ENCODE measurements around the gene TLR9.

TLR9 gene

GRCh38 chr3:52205727-52206372, 19.6 kb downstream of the TLR9 start:
- 0 out of 2 replicates have a peak, but pooled peaks cover 13% of the 10 kb centered on the region for H3K4me1 ChIP-seq
- no peak overlapping the region for H3K4me3 ChIP-seq
- no peak for TF ChIP-seq Cebpa-rat (IDR thresholded peaks at IDR 0.05)
- H4K20me1 ChIP-seq, result no peaks in the 10 kb centered on the region
- H3K27ac ChIP-seq, result no peak overlapping the region
- peaks cover 100% of the 10 kb centered on the region for H3K36me3 ChIP-seq
- no peaks in the 10 kb centered on the region for H3K27me3 ChIP-seq
- no peak overlapping the region for H3K4me2 ChIP-seq
- no peak overlapping the region for H3K9ac ChIP-seq
- H3K9me3 ChIP-seq, result no peaks in the 10 kb centered on the region

GRCh38 chr3:52204337-52205073, 20.9 kb downstream of the TLR9 start:
- no peak overlapping the region for H3K27ac ChIP-seq
- H3K9ac ChIP-seq, result no peak overlapping the region

GRCh38 chr3:52203701-52204100, 21.7 kb downstream of the TLR9 start:
- Histone ChIP-seq H3K9ac (no peak overlapping the region), H3K36me3 (peaks cover 93% of the 10 kb centered on the region), H3K4me3 (no peak overlapping the region), H3K27me3 (no peaks in the 10 kb centered on the region), H3K4me2 (no peak overlapping the region), H4K20me1 (peaks cover 7% of the 10 kb centered on the region; the same call in 1 of the 2 replicates), H3K4me1 (peaks cover 26% of the 10 kb centered on the region), H3K27ac (no peak overlapping the region), H3K9me3 (no peaks in the 10 kb centered on the region)
- TF ChIP-seq Cebpa-rat (IDR thresholded peaks at IDR 0.05), result no peak

More at GRCh38 chr3:52204337-52205073, 20.9 kb downstream of the TLR9 start:
- Histone ChIP-seq H3K4me3 (no peak overlapping the region), H3K36me3 (peaks cover 98% of the 10 kb centered on the region), H3K27me3 (no peaks in the 10 kb centered on the region), H4K20me1 (no peaks in the 10 kb centered on the region), H3K4me2 (no peak overlapping the region), H3K9me3 (no peaks in the 10 kb centered on the region), H3K4me1 (peaks cover 18% of the 10 kb centered on the region)
- TF ChIP-seq Cebpa-rat (IDR thresholded peaks at IDR 0.05), result no peak

- no peak overlapping the region for H3K27ac ChIP-seq
- no peak overlapping the region; the same call in 1 of the 2 replicates for H3K4me2 ChIP-seq
- H3K4me3 ChIP-seq, result no peak overlapping the region
- H4K20me1 ChIP-seq, result peaks cover 12% of the 10 kb centered on the region; the same call in 1 of the 2 replicates
- no peaks in the 10 kb centered on the region for H3K27me3 ChIP-seq
- H3K36me3 ChIP-seq, result peaks cover 81% of the 10 kb centered on the region
- peaks cover 31% of the 10 kb centered on the region for H3K4me1 ChIP-seq
- no peaks in the 10 kb centered on the region for H3K9me3 ChIP-seq
- H3K9ac ChIP-seq, result no peak overlapping the region
- TF ChIP-seq Cebpa-rat (IDR thresholded peaks at IDR 0.05), result no peak
Measured at GRCh38 chr3:52202384-52203077, 22.9 kb downstream of the TLR9 start.

GRCh38 chr3:52200981-52201679, 24.3 kb downstream of the TLR9 start:
- Histone ChIP-seq H4K20me1 (peaks cover 12% of the 10 kb centered on the region; the same call in 1 of the 2 replicates), H3K27ac (no peak overlapping the region), H3K9ac (no peak overlapping the region), H3K27me3 (no peaks in the 10 kb centered on the region), H3K9me3 (no peaks in the 10 kb centered on the region), H3K4me3 (no peak overlapping the region), H3K36me3 (peaks cover 67% of the 10 kb centered on the region), H3K4me2 (no peak overlapping the region), H3K4me1 (peaks cover 39% of the 10 kb centered on the region)
- TF ChIP-seq Cebpa-rat (IDR thresholded peaks at IDR 0.05), result no peak

GRCh38 chr3:52198643-52199608, 26.5 kb downstream of the TLR9 start:
- no peaks in the 10 kb centered on the region for H3K9me3 ChIP-seq
- H3K27ac ChIP-seq, result peak overlapping the region; percentile 87
- peaks cover 45% of the 10 kb centered on the region for H3K36me3 ChIP-seq
- no peaks in the 10 kb centered on the region for H3K27me3 ChIP-seq
- no peak for TF ChIP-seq Cebpa-rat (IDR thresholded peaks at IDR 0.05)
- peak overlapping the region; percentile 98 for H3K4me3 ChIP-seq
- peak overlapping the region; percentile 93 for H3K9ac ChIP-seq
- H3K4me2 ChIP-seq, result peak overlapping the region; percentile 96
- H4K20me1 ChIP-seq, result peaks cover 12% of the 10 kb centered on the region; the same call in 1 of the 2 replicates
- H3K4me1 ChIP-seq, result peaks cover 39% of the 10 kb centered on the region

- TF ChIP-seq Cebpa-rat (IDR thresholded peaks at IDR 0.05), result no peak
- Histone ChIP-seq H3K4me2 (peak within 1 kb of the TSS; percentile 96), H4K20me1 (peaks cover 12% of the 10 kb centered on the region; the same call in 1 of the 2 replicates), H3K9me3 (no peaks in the 10 kb centered on the region), H3K4me3 (peak within 1 kb of the TSS; percentile 98), H3K9ac (peak within 1 kb of the TSS; percentile 93), H3K27ac (peak within 1 kb of the TSS; percentile 87), H3K4me1 (peaks cover 38% of the 10 kb centered on the region), H3K27me3 (no peaks in the 10 kb centered on the region), H3K36me3 (peaks cover 36% of the 10 kb centered on the region)
Measured at GRCh38 chr3:52197842-52198625, 27.4 kb downstream of the TLR9 start, which contains the start of gene ALAS1. TSS of gene ALAS1 (plus strand) at chr3:52198160. CDS start at chr3:52199242, 1,082 bp downstream.

GRCh38 chr3:52197499-52197841, 28.0 kb downstream of the TLR9 start:
- H3K9ac ChIP-seq, result peak overlapping the region; percentile 93
- no peaks in the 10 kb centered on the region for H3K9me3 ChIP-seq
- TF ChIP-seq Cebpa-rat (IDR thresholded peaks at IDR 0.05), result no peak
- H3K4me1 ChIP-seq, result peaks cover 32% of the 10 kb centered on the region
- H3K36me3 ChIP-seq, result peaks cover 31% of the 10 kb centered on the region
- H3K27ac ChIP-seq, result peak overlapping the region; percentile 87
- peak overlapping the region; percentile 98 for H3K4me3 ChIP-seq
- H3K4me2 ChIP-seq, result peak overlapping the region; percentile 96
- H3K27me3 ChIP-seq, result no peaks in the 10 kb centered on the region
- peaks cover 12% of the 10 kb centered on the region; the same call in 1 of the 2 replicates for H4K20me1 ChIP-seq

Measured in BLaER1 (cell line).